Effector memory CD8-positive, alpha-beta T cell (primary cell): Measurements from ENCODE around the gene STK10.

ENCODE experiments used
- ATAC-seq: fragments of 150-1000 bp; cut with Tn5 transposase; replicated peaks from 2 replicates; pipeline ENCODE4 v1.10.0; 2021; ENCODE audit warnings: mild to moderate bottlenecking, moderate library complexity
- DNase-seq, 3 experiments: peaks; one replicate each; pipeline ENCODE4 v3.0.0; 2021
- H3K27ac Mint-ChIP-seq, 2 donors: one replicate each; pipeline ENCODE4 v1.8.0; 2022; ENCODE audit warnings: mild to moderate bottlenecking in 2 of 2, mixed read lengths in 2 of 2, moderate library complexity in 2 of 2
- H3K27me3 Mint-ChIP-seq, 2 donors: one replicate each; pipeline ENCODE4 v1.8.0; 2022; ENCODE audit warnings: mixed read lengths in 2 of 2
- H3K36me3 Mint-ChIP-seq: one replicate; pipeline ENCODE4 v1.8.0; 2022; ENCODE audit warnings: mild to moderate bottlenecking, moderate library complexity, mixed read lengths; ENCODE audit not compliant: insufficient read depth
- H3K4me1 Mint-ChIP-seq, 2 donors: one replicate each; pipeline ENCODE4 v1.8.0; 2022; ENCODE audit warnings: low read depth in 2 of 2, mixed read lengths in 2 of 2
- H3K4me3 Mint-ChIP-seq, 2 donors: one replicate each; pipeline ENCODE4 v1.8.0; 2022; ENCODE audit warnings: mild to moderate bottlenecking in 2 of 2, mixed read lengths in 2 of 2, moderate library complexity in 2 of 2
- H3K9me3 Mint-ChIP-seq, 2 donors: one replicate each; pipeline ENCODE4 v1.8.0; 2022; ENCODE audit warnings: mixed read lengths in 2 of 2

Gene STK10

DNA sequence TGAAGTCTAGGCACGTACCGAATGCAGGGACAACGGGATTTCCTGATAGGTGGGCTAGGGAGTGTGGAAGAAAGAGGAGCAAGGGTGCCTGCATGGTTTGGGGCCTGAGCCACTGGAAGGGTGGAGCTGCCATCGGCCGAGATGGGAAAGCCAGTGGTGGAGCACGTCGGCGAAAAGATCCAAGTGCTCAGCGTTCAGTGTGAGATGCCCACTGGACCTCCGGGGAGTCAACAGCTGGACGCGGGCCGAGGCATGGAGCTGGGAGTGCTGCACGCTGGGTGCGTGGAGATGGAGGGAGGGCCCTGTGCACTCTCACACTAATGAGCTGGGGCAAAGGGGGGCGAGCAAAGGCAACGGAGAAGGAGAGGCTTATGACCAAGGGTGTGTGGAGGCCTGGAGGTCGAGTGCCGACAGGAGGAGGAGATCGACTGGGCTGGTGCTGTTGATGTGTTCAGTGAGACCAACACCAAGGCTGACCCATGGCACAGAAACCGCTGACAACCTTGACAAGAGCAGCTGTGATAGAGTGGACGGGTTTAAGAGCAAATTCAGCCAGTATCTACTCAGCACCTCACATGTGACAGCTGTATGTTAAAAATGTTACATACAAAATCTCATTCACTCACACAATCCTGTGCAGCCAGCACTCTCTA is 85.7 kb downstream of the STK10 start:
- Mint-ChIP-seq H3K4me3 (no peak overlapping the region), H3K27me3 (no peaks in the 10 kb centered on the region), H3K36me3 (peaks cover 81% of the 10 kb centered on the region), H3K27ac (peak overlapping the region; percentile 73 to 77), H3K4me1 (peaks cover 29 to 36% of the 10 kb centered on the region in 2 donors), H3K9me3 (no peaks in the 10 kb centered on the region)
- ATAC-seq (no peak), DNase-seq (no peak)

GRCh38 chr5:172101547-172102217 is 86.3 kb downstream of the STK10 start:
- peaks cover 28 to 31% of the 10 kb centered on the region in 2 donors for H3K4me1 Mint-ChIP-seq
- H3K36me3 Mint-ChIP-seq: peaks cover 80% of the 10 kb centered on the region
- H3K4me3 Mint-ChIP-seq: no peak overlapping the region
- no peaks in the 10 kb centered on the region for H3K9me3 Mint-ChIP-seq
- H3K27me3 Mint-ChIP-seq: no peaks in the 10 kb centered on the region
- peak overlapping the region; percentile 73 to 77 for H3K27ac Mint-ChIP-seq
- DNase-seq: no peak
- ATAC-seq: no peak

DNA sequence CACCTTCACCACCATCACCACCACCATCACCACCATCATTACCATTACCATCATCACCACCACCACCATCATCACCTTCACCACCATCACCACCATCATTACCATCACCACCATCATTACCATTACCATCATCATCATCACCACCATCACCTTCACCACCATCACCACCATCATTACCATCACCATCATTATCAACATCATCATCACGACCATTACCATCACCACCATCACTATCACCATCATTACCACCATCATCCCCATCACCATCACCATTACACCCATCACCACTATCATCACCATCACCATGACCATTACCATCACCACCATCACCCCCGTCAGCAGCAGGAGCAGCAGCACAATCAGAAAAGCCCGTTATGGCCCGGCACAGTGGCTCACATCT is 89.1 kb downstream of the STK10 start:
- Mint-ChIP-seq H3K27ac (peak overlapping the region in 1 of 2 donors; percentile 42), H3K4me1 (peaks cover 26 to 28% of the 10 kb centered on the region in 2 donors), H3K4me3 (no peak overlapping the region), H3K36me3 (peaks cover 82% of the 10 kb centered on the region), H3K9me3 (no peaks in the 10 kb centered on the region), H3K27me3 (no peaks in the 10 kb centered on the region)
- DNase-seq: no peak
- ATAC-seq: peak; percentile 26

- Mint-ChIP-seq H3K4me1 (peaks cover 26 to 28% of the 10 kb centered on the region in 2 donors), H3K27me3 (no peaks in the 10 kb centered on the region), H3K9me3 (no peaks in the 10 kb centered on the region), H3K36me3 (peaks cover 83% of the 10 kb centered on the region), H3K4me3 (no peak overlapping the region), H3K27ac (peak overlapping the region; percentile 42 to 75)
- DNase-seq: no peak
- ATAC-seq: no peak
Measured at GRCh38 chr5:172098046-172098445, 90.0 kb downstream of the STK10 start.

GRCh38 chr5:172097356-172097755 is 90.7 kb downstream of the STK10 start:
- Mint-ChIP-seq H3K27me3 (no peaks in the 10 kb centered on the region), H3K9me3 (no peaks in the 10 kb centered on the region), H3K27ac (peak overlapping the region in 1 of 2 donors; percentile 42), H3K4me1 (peaks cover 25 to 26% of the 10 kb centered on the region in 2 donors), H3K4me3 (no peak overlapping the region), H3K36me3 (peaks cover 85% of the 10 kb centered on the region)
- DNase-seq: no peak
- ATAC-seq: no peak

GRCh38 chr5:172096207-172096940 is 91.7 kb downstream of the STK10 start:
- H3K9me3 Mint-ChIP-seq: no peaks in the 10 kb centered on the region
- H3K36me3 Mint-ChIP-seq: peaks cover 83% of the 10 kb centered on the region
- H3K27ac Mint-ChIP-seq: peak overlapping the region; percentile 38 to 62
- peak overlapping the region in 1 of 2 donors; percentile 12 for H3K4me3 Mint-ChIP-seq
- no peaks in the 10 kb centered on the region for H3K27me3 Mint-ChIP-seq
- DNase-seq (no peak), ATAC-seq (no peak)
- H3K4me1 Mint-ChIP-seq: peaks cover 17% of the 10 kb centered on the region in 2 donors

GRCh38 chr5:172095368-172096206 is 92.4 kb downstream of the STK10 start:
- no peak for ATAC-seq
- DNase-seq: no peak
- H3K4me3 Mint-ChIP-seq: no peak overlapping the region
- H3K36me3 Mint-ChIP-seq: peaks cover 83% of the 10 kb centered on the region
- no peaks in the 10 kb centered on the region for H3K27me3 Mint-ChIP-seq
- no peaks in the 10 kb centered on the region for H3K9me3 Mint-ChIP-seq
- H3K4me1 Mint-ChIP-seq: peaks cover 15 to 17% of the 10 kb centered on the region in 2 donors
- peak overlapping the region; percentile 44 to 76 for H3K27ac Mint-ChIP-seq

DNA sequence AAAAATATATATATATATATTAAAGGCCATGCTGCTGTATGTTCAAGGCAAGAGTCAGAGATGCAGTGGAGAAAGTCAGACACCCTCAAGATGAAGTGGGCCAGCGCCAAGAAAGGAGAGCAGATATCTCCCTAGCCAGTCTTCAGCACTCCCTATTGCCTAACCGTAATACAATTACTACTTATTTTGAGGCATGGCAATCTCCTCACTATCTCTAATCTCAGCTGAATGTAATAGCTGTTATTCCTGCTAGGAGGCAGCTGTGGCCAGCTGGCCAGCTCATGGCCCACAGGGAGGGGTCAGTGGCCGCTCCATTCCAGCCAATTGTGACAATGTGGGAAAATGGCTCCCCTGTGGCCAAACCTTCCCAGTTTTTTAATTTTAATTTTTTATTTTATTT is 94.1 kb downstream of the STK10 start:
- Mint-ChIP-seq H3K4me1 (peaks cover 20 to 23% of the 10 kb centered on the region in 2 donors), H3K27me3 (no peaks in the 10 kb centered on the region), H3K27ac (peak overlapping the region in 1 of 2 donors; percentile 44), H3K9me3 (no peaks in the 10 kb centered on the region), H3K36me3 (peaks cover 84% of the 10 kb centered on the region), H3K4me3 (no peak overlapping the region)
- DNase-seq: no peak
- no peak for ATAC-seq

DNA sequence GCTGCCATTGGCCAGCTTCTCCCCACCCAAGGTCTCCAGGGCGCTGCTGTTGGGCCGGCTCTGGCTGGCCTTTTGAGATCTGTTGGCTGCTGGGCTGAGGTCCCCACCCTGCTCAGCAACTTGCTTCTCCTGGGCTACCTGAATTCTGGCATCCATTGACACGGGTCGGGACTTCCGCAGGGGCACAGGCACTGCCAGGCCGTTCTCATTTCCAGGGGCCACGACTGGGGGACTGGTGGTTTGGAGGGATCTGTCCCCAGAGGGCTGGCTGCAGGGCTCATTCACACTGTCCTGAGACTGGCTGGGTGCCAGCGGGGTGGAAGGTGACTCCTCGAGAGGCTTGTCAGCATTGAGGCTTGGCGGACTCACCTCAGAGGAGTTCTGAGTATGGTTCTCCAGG is 94.5 kb downstream of the STK10 start:
- DNase-seq: no peak
- peaks cover 84% of the 10 kb centered on the region for H3K36me3 Mint-ChIP-seq
- no peak for ATAC-seq
- peak overlapping the region in 1 of 2 donors; percentile 44 for H3K27ac Mint-ChIP-seq
- peaks cover 18 to 20% of the 10 kb centered on the region in 2 donors for H3K4me1 Mint-ChIP-seq
- no peaks in the 10 kb centered on the region for H3K27me3 Mint-ChIP-seq
- H3K9me3 Mint-ChIP-seq: no peaks in the 10 kb centered on the region
- H3K4me3 Mint-ChIP-seq: no peak overlapping the region

GRCh38 chr5:172091956-172092732 is 95.9 kb downstream of the STK10 start:
- H3K9me3 Mint-ChIP-seq: no peaks in the 10 kb centered on the region
- no peak overlapping the region for H3K4me3 Mint-ChIP-seq
- H3K27ac Mint-ChIP-seq: no peak overlapping the region
- ATAC-seq (no peak), DNase-seq (no peak)
- H3K27me3 Mint-ChIP-seq: no peaks in the 10 kb centered on the region
- peaks cover 76% of the 10 kb centered on the region for H3K36me3 Mint-ChIP-seq
- peaks cover 6 to 11% of the 10 kb centered on the region in 2 donors for H3K4me1 Mint-ChIP-seq

DNA sequence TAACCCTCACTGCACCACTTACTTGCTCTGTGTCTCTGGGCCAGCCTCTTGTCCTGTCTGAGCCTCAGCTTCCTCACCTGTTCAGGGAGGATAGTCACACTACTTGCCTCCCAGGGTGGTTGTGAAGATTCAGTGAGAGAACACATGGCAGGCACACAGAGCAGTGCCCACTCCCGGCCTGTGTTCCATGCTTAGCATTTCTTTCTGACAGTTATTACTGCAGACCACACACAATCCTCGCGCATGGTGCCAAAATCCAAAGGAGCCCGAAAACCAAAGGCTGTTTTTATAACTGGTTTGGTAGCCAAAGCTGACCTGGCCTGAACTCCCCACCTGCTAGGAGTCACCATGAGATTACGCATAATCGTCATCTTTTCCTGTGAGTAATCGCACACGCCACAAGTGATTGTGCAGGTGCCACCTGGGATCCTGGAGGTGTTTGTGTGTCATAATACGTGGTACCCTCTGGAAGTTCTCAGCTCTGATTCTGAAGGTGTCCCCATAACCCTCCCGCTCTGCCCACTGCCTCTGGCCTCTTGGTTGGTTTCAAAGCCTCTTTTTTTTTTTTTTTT is 97.0 kb downstream of the STK10 start:
- Mint-ChIP-seq H3K27me3 (no peaks in the 10 kb centered on the region), H3K4me1 (peaks cover 8 to 13% of the 10 kb centered on the region in 2 donors), H3K36me3 (peaks cover 72% of the 10 kb centered on the region), H3K27ac (no peak overlapping the region), H3K4me3 (no peak overlapping the region), H3K9me3 (no peaks in the 10 kb centered on the region)
- ATAC-seq (no peak), DNase-seq (no peak)
